Measurements from ENCODE around the gene PLEKHM1.

DNA sequence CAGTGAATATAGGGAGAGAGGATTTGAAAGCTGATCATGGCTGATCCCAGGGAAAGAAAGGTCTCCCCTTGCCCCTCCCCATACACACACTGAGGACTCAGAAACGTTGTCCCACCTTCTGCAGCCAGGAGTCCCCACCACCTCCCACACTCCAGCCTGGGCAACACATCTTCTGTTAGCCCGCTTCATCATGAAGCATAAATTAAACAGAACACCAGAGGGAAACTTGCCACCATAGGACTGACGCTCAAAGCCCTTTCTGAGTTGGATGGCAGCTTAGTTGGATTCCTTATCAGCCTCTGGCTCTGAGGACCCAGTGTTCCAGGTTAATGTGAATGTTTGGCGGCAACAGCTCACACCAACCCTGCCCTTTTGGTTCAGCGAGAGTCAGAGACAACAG lies 91.7 kb downstream of the PLEKHM1 start:
- TF ChIP-seq CTCF (IDR thresholded peaks at IDR 0.05) (no peak), POLR2A (IDR thresholded peaks at IDR 0.05) (no peak)
